Calu3 (cell line): Measurements from ENCODE around the gene SLC25A39. TPM values are rescaled to one million over a fixed set of nuclear protein-coding genes. Genes with fewer than 3 reads are reported as not detected.
"Not testable (repeated sequence)": the region's sequence is repeated elsewhere in the genome, so short reads cannot be mapped to it uniquely, and the experiment has no call there.

Experiments used
- BruUV-seq: library from RNA; stranded (reverse); fragments of 400-500 nt; replicated peaks from 2 replicates; lab custom pipeline; 2021; lab: Mats Ljungman, UMichigan
- CTCF ChIA-PET: fragments of 300-600 bp; sonication (Branson Sonifier 250); formaldehyde crosslinking; loops from one replicate; lab custom pipeline; 2022; ENCODE audit warnings: antibody characterized with exemption; lab: Charles Lee
- DNase-seq: peaks from one replicate; pipeline ENCODE4 v3.0.0; 2022
- H3K27ac Mint-ChIP-seq: one replicate; pipeline ENCODE4 v1.8.0; 2022; ENCODE audit warnings: mixed read lengths; ENCODE audit not compliant: unreplicated experiment
- H3K27me3 Mint-ChIP-seq: one replicate; pipeline ENCODE4 v1.8.0; 2022; ENCODE audit warnings: mixed read lengths; ENCODE audit not compliant: unreplicated experiment
- H3K36me3 Mint-ChIP-seq: one replicate; pipeline ENCODE4 v1.8.0; 2022; ENCODE audit warnings: mild to moderate bottlenecking, moderate library complexity, mixed read lengths; ENCODE audit not compliant: insufficient read depth, unreplicated experiment
- H3K4me1 Mint-ChIP-seq: one replicate; pipeline ENCODE4 v1.8.0; 2022; ENCODE audit warnings: mild to moderate bottlenecking, low read depth, mixed read lengths; ENCODE audit not compliant: unreplicated experiment
- H3K4me3 Mint-ChIP-seq: one replicate; pipeline ENCODE4 v1.8.0; 2022; ENCODE audit warnings: mild to moderate bottlenecking, low read depth, moderate library complexity, mixed read lengths; ENCODE audit not compliant: unreplicated experiment
- H3K9me3 Mint-ChIP-seq: one replicate; pipeline ENCODE4 v1.8.0; 2022; ENCODE audit warnings: low read depth, mixed read lengths; ENCODE audit not compliant: unreplicated experiment
- CTCF ChIP-seq: fragments of 200-600 bp; IDR thresholded peaks from one replicate; pipeline ENCODE4 v1.8.0; 2022; ENCODE audit warnings: antibody characterized with exemption; ENCODE audit not compliant: unreplicated experiment
- intact Hi-C: fragments of 100-400 bp; cut with micrococcal nuclease; formaldehyde crosslinking; loops from one replicate; pipeline ENCODE4 v1.10.0; 2022; ENCODE audit not compliant: unreplicated experiment
- total RNA-seq: library from RNA; stranded (reverse); gene quantifications from 2 replicates; pipeline ENCODE4 v1.2.3, GENCODE V29; 2022

Gene SLC25A39
- total RNA-seq, 1 experiment from 2014 or later, result 271 TPM

- Mint-ChIP-seq H3K9me3 (no peaks in the 10 kb centered on the region), H3K36me3 (peaks cover 24% of the 10 kb centered on the region), H3K27ac (peak overlapping the region; percentile 93), H3K4me1 (peaks cover 11% of the 10 kb centered on the region), H3K4me3 (peak overlapping the region; percentile 97), H3K27me3 (no peaks in the 10 kb centered on the region)
- CTCF ChIA-PET, result interaction anchor here (0.6 to 2.2 kb wide), 18 partner anchors 12 to 402 kb away, joined by 3 to 11 read pairs (median 5); partner anchors contain the start of genes ATXN7L3, FAM171A2, RUNDC3A and TMUB2
- TF ChIP-seq CTCF, result no peak
- no peak for DNase-seq
- intact Hi-C loops, result loop anchor here (5.0 kb wide), 2 partner anchors 124 to 144 kb away; no protein-coding TSS in a partner anchor
- TSS peak; percentile 45 for BruUV-seq
Observed at GRCh38 chr17:44346064-44346844, 21.6 kb upstream of the SLC25A39 start.

- Mint-ChIP-seq H3K27ac (peak overlapping the region; percentile 93), H3K36me3 (peaks cover 24% of the 10 kb centered on the region), H3K27me3 (no peaks in the 10 kb centered on the region), H3K4me3 (peak overlapping the region; percentile 97), H3K9me3 (no peaks in the 10 kb centered on the region), H3K4me1 (peaks cover 11% of the 10 kb centered on the region)
- intact Hi-C loops, result loop anchor here (5.0 kb wide), 2 partner anchors 123 to 143 kb away; no protein-coding TSS in a partner anchor
- peak; percentile 54 for TF ChIP-seq CTCF
- BruUV-seq, result no TSS peak
- CTCF ChIA-PET, result interaction anchor here (0.6 to 2.2 kb wide), 19 partner anchors 12 to 402 kb away, joined by 3 to 11 read pairs (median 5); partner anchors contain the start of genes ATXN7L3, FAM171A2, RUNDC3A and TMUB2
- DNase-seq, result peak; percentile 78
Observed at GRCh38 chr17:44345454-44346026, 20.9 kb upstream of the SLC25A39 start.

- no peak for TF ChIP-seq CTCF
- BruUV-seq, result no TSS peak
- CTCF ChIA-PET, result interaction anchor here (1.1 to 2.2 kb wide), 13 partner anchors 11 to 401 kb away, joined by 3 to 11 read pairs (median 6); partner anchors contain the start of genes ATXN7L3 and FAM171A2
- no peaks in the 10 kb centered on the region for H3K9me3 Mint-ChIP-seq
- no peaks in the 10 kb centered on the region for H3K27me3 Mint-ChIP-seq
- peaks cover 24% of the 10 kb centered on the region for H3K36me3 Mint-ChIP-seq
- DNase-seq, result peak; percentile 98
- H3K4me3 Mint-ChIP-seq, result peak within 1 kb of the TSS; percentile 97
- peaks cover 11% of the 10 kb centered on the region for H3K4me1 Mint-ChIP-seq
- intact Hi-C loops, result loop anchor here (5.0 kb wide), 2 partner anchors 123 to 143 kb away; no protein-coding TSS in a partner anchor
- peak within 1 kb of the TSS; percentile 93 for H3K27ac Mint-ChIP-seq
Observed at GRCh38 chr17:44344939-44345453, 20.4 kb upstream of the SLC25A39 start, which contains the start of gene GRN. TSS of gene GRN (plus strand) at chr17:44345302. CDS start at chr17:44349165, 3,863 bp downstream.

- no TSS peak for BruUV-seq
- no peaks in the 10 kb centered on the region for H3K9me3 Mint-ChIP-seq
- no peak for TF ChIP-seq CTCF
- no peak overlapping the region for H3K4me3 Mint-ChIP-seq
- peaks cover 14% of the 10 kb centered on the region for H3K4me1 Mint-ChIP-seq
- no peak overlapping the region for H3K27ac Mint-ChIP-seq
- intact Hi-C loops, result no loop called here
- peaks cover 24% of the 10 kb centered on the region for H3K36me3 Mint-ChIP-seq
- CTCF ChIA-PET, result interaction anchor here (0.6 to 0.7 kb wide), 3 partner anchors 15 to 1135 kb away, joined by 3 to 4 read pairs (median 3); no protein-coding TSS in a partner anchor
- no peaks in the 10 kb centered on the region for H3K27me3 Mint-ChIP-seq
- DNase-seq, result no peak
Observed at GRCh38 chr17:44343510-44344209, 19.0 kb upstream of the SLC25A39 start.

GRCh38 chr17:44340553-44340952 lies 15.9 kb upstream of the SLC25A39 start:
- H3K27me3 Mint-ChIP-seq, result peaks cover 14% of the 10 kb centered on the region
- CTCF ChIA-PET, result interaction anchor here (0.7 to 1.2 kb wide), 2 partner anchors 11 to 830 kb away, joined by 3 to 4 read pairs; no protein-coding TSS in a partner anchor
- BruUV-seq, H3K9me3 Mint-ChIP-seq, H3K4me1 Mint-ChIP-seq, intact Hi-C loops, H3K4me3 Mint-ChIP-seq, DNase-seq, H3K27ac Mint-ChIP-seq: not testable (repeated sequence)
- H3K36me3 Mint-ChIP-seq, result peaks cover 17% of the 10 kb centered on the region
